DMS53 treated with DMSO at 0.1 percent for 48 hours (cell line): ENCODE measurements around the gene INTS6.
A peak's percentile ranks its signal among the peaks of the same experiment; 100 is the strongest.

Experiments
- DNase-seq: peaks from one replicate; lab custom pipeline; 2025; ENCODE audit not compliant: unreplicated experiment; lab: John Stamatoyannopoulos, UW

Gene INTS6

GRCh38 chr13:51457086-51457815 lies 4.4 kb upstream of the INTS6 start:
- DNase-seq: no peak

- no peak for DNase-seq
These were observed 3.7 kb upstream of the INTS6 start for GRCh38 chr13:51456510-51456909.

- DNase-seq: no peak
These were observed 2.7 kb upstream of the INTS6 start for GRCh38 chr13:51455532-51455931.

- DNase-seq: peak; percentile 64
These were observed 1.3 kb upstream of the INTS6 start for GRCh38 chr13:51453959-51454703.

- peak; percentile 92 for DNase-seq
These were observed 547 bp upstream of the INTS6 start for GRCh38 chr13:51453207-51453958.

GRCh38 chr13:51451467-51452360 lies 1.1 kb downstream of the INTS6 start:
- peak; percentile 65 for DNase-seq

- no peak for DNase-seq
These were observed 1.7 kb downstream of the INTS6 start for GRCh38 chr13:51451134-51451466.

GRCh38 chr13:51449018-51449417 lies 3.8 kb downstream of the INTS6 start:
- no peak for DNase-seq

GRCh38 chr13:51444922-51445321 lies 7.9 kb downstream of the INTS6 start:
- no peak for DNase-seq

- DNase-seq: no peak
These were observed 12.5 kb downstream of the INTS6 start for GRCh38 chr13:51440381-51440780.

GRCh38 chr13:51437550-51438127 lies 15.2 kb downstream of the INTS6 start:
- no peak for DNase-seq

GRCh38 chr13:51435002-51435578 lies 17.7 kb downstream of the INTS6 start:
- DNase-seq: no peak

- DNase-seq: no peak
These were observed 20.3 kb downstream of the INTS6 start for GRCh38 chr13:51432576-51432975.

- no peak for DNase-seq
These were observed 25.9 kb downstream of the INTS6 start for GRCh38 chr13:51426982-51427381.

- DNase-seq: no peak
These were observed 27.3 kb downstream of the INTS6 start for GRCh38 chr13:51425410-51426042.

- DNase-seq: no peak
These were observed 29.1 kb downstream of the INTS6 start for GRCh38 chr13:51423766-51424165.

GRCh38 chr13:51422484-51422883 lies 30.4 kb downstream of the INTS6 start:
- DNase-seq: no peak

GRCh38 chr13:51420681-51421490 lies 31.9 kb downstream of the INTS6 start:
- DNase-seq: no peak
